SHP77 (cell line): ENCODE data around the gene BLOC1S5.
"Not testable (repeated sequence)": the region's sequence is repeated elsewhere in the genome, so short reads cannot be mapped to it uniquely, and the experiment has no call there.

Experiments
- DNase-seq, 2 experiments: peaks; one replicate each; lab custom pipeline; 2025; lab: John Stamatoyannopoulos, UW

The BLOC1S5 gene

DNA sequence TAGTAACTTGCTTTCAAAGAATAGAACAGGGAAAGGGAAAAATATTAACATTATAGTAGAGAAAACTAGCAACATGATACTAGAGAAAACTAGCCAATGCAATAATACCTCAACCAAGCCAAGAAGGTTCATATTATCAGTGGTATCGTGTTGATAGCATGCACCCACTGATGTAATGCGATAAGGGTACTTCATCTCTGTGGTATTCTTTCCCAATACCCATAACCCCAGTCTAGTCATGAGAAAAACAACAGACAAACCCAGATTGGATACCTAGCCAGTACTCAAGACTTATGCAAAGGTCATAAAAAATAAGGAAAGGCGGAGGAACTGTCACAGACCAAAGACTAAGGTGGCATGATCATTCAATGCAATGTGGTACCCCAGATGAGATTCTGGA lies 21.0 kb downstream of the BLOC1S5 start:
- no peak for DNase-seq

DNA sequence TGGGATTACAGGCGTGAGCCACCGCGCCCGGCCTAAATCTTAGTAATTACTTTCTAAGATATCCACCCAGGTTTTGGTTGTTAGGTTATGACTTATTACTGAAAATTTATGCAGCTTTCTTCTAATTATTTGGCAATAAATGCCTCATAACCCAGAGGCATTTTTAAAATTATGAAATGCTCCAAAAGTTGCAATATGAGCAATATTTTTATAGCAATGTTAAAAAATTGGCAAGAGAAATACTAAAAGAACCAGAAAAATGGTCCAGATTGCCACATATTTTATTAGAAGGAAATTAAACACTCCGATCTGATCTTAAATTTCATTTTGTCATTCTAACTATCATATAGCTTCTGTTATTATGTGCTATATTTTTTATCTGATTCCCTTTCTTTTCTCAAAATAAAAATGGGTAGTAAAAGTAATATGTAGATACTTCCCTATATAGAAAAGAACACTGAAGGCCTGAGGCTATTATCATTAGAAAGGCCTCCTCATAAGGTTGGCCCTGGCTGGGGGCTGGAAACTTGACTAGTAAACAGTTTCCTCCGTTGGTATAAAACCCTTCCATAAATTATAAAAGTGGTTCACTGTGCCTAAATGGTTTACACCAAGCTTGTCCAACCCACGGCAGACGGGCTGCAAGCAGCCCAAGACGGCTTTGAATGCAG lies 22.1 kb downstream of the BLOC1S5 start:
- DNase-seq, result no peak

DNA sequence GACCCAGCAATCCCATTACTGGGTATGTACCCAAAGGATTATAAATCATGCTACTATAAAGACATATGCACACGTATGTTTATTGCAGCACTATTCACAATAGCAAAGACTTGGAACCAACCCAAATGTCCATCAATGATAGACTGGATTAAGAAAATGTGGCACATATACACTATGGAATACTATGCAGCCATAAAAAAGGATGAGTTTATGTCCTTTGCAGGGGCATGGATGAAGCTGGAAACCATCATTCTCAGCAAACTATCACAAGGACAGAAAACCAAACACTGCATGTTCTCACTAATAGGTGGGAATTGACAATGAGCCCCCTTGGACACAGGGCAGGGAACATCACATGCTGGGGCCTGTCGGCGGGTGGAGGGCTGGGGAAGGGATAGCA lies 30.1 kb downstream of the BLOC1S5 start:
- DNase-seq, result not testable (repeated sequence)

DNA sequence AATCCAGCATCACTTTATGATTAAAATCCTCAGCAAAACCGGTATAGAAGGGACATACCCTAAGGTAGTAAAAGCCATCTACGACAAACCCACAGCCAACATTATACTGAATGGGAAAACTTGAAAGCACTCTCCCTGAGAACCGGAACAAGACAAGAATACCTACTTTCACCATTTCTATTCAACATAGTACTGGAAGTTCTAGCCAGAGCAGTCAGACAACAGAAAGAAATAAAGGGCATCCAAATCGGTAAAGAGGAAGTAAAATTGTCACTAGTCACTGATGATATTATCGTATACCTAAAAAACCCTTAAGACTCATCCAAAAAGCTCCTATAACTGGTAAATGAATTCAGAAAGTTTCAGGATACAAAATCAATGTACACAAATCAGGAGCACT lies 33.3 kb downstream of the BLOC1S5 start:
- DNase-seq, result no peak

DNA sequence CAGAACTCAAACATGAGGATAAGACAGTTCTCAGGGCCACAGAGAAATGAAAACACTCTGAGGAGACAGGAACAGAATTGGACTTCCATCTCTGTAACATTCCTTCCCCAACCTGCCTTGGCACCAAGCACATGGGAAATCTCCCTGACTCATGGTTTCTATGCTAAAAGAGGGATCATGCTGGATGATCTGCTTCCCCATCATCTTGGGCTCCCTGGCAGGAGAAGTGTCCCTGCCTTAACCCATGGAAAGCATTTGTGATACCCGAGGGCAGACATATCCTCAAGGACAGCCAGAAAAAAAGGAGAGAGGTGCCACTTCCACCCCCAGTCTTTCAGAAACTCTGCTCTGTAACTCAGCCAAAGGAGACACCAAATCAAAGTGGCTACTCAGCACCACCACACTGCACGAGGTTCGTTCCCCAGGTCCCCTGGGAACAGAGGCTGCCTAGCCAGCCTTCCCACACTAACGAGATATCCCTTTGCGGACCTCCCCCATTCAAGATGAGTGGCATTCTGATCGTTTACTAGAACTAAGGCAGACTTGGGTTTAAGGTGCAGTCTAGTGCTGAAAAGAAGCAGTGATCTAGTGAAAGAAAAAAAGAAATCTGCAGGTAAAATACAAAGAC lies 34.8 kb downstream of the BLOC1S5 start:
- no peak for DNase-seq

DNA sequence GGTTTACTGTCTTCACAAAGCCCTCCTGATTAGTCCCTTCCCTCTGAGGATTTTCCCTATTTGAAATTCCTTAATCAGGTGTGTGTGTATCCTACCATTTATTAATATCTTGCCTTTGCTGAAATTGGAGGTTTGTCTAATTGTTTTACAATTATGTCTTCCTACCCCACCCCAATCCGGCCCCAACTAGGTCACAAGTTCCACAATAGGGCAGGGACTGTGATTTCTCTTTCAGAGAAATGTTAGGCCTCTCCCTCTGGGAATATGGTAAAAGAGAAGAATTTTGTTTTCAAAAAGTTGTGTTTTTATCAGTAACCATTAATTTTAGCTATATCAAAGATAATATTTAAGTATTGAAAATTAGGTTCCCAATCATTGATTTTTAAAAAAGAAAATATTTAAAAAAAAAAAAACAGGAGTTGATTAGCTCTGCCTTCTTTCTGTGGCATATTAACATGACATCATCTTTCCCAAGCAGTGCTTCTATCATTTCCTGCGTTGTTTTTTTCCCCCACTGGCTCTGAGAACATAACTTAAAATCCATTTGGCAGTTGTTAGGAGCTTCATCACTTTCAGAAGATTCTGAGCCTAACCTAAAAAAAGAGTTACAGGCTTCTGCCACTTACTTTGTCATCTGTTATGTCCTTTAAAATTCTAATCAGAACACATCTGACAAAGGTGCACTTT lies 36.1 kb downstream of the BLOC1S5 start:
- no peak for DNase-seq

DNA sequence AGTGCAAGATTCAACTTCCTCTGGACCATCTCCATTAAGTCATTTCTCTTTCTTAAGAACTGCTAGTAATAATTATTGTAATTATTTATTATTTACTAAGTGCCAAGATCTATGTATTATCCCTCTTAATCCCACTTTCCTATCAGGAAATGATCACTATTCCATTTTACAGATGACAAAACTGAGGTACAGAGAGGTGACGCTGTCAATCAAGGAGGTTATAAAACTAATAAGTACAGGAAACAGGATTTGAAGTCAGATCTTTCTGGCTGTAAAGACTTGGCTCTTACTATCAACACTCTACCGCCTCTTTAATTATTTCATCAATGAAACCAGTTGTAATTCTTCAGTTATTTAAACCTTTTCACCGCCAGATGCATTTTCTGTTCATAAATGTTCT lies 37.4 kb downstream of the BLOC1S5 start:
- DNase-seq, result no peak

DNA sequence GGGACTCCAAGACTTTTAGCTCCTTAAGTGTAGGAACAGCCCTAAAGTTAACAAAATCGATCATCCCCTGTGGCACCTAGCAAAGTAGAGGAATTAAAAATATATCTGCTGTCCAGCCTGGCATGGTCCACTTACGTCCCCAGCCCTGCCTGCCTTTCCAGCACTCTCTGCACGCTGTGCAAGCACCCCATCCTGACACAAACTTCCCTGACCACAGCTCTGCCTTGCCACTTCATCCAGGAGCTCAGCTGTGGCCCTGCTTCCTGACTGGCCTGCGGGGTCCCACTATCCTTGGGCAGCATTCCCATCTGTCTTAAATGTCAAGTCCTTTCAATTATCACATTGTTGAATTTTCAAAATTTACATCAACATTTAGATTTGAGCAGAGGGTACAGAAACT lies 39.0 kb downstream of the BLOC1S5 start:
- DNase-seq, result no peak

DNA sequence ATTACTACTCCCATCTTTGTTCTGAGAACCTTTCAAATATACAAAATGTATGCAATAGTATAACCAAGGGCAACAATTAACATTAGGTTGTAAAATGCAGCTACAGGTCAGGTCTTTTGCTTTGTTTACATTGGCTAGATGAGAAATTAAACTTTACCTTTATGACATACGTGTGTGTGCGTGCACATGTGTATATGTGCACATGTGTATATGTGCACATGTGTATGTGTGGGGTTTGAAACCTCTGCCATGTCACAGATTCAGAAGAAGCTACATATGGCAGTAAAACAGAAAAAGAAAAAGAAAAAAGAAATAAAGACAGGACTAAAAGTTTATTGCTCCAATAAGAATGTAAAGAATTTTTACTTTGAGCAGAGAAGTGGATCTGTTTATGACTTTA lies 40.6 kb downstream of the BLOC1S5 start:
- no peak for DNase-seq

DNA sequence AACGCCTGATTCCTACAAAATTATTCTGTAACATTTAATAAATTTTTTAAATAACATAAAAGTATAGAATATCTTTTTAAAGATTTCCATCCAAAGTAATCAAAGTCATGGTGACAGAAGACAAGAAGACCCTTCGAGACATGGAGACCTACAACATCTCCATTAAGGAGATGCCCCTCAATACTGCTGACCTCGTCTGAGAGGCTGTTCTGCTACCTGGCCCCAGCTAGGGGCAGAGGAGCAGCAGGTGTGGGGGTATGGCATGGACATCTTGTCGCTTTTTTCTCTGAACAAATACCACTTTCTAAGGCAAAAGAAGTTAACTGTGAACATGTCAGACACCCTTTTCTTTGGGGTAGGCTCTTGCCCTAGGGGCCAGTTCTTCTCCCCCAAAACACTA lies 44.1 kb downstream of the BLOC1S5 start:
- DNase-seq, result no peak

DNA sequence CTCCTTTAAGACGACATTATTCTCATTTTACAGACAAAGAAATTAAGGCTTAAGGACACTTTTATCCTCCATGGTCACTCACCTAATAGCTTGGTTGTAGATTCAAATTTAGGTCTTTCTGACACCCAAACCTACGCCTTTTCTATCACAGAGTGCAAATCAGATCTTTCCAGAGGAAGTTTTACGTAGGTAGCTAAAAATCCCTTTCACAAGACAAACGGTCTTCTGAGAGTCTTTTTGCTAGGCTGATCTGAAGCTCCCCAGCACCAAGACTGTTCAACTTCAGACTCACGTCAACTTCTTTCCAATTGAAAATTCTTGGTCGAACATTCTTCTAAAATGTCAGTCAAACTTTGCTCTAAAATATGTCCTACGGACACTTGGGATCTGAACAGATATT lies 46.5 kb downstream of the BLOC1S5 start:
- DNase-seq, result no peak

DNA sequence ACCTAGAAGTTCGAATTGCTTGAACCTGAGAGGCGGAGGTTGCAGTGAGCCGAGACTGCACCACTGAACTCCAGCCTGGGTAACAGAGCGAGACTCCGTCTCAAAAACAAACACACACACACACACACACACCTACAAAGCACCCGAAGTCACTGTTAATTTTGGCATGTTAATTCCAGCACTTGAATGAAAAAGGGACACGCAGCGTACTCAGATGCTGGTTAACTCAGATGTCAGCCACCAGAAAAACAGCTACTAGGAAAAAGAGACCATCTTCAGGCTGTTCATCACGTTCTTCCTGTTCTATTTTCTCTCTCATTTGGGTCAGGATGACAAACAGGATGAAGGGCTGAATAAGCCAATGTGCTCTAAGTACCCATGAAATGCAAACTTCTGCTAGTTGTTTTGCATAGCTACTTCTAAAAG lies 46.9 kb downstream of the BLOC1S5 start:
- DNase-seq, result no peak

DNA sequence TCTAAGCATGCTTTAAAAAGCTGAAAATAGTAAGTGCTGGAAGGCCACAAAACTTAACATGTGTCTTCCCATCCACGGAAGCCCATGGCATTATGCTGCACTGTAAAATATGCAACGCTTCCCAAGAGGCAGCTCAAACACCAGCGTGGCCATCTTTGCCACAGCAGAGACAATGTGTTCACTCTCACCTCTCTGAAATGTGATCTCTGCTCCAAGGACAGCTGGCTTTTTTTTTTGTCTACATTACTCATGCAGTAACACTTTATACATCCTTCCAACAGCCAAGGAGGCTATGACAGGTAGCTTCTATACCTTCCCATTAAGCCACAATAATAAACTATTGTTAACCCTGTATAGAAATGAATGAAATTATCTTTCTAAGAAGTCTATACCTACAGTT lies 49.2 kb downstream of the BLOC1S5 start:
- no peak for DNase-seq

DNA sequence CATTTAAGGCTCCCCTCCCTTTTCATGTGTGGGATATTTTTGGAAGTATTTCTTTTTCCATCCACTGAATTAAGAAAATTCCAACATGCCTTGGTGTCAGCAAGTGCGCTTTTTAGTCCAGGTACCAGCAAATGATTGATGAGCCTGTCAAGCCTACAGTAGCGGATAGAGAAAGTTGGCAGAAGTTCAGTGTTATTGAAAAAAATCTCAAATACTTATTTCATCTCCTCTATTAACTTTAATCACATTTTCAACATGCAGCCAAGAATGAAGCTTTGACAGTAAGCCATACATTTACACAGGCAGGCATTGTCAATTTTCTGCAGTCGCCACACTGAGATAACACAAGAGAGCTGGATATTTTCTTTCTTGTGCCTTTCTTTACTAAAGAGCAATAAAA lies 50.4 kb downstream of the BLOC1S5 start:
- no peak for DNase-seq

DNA sequence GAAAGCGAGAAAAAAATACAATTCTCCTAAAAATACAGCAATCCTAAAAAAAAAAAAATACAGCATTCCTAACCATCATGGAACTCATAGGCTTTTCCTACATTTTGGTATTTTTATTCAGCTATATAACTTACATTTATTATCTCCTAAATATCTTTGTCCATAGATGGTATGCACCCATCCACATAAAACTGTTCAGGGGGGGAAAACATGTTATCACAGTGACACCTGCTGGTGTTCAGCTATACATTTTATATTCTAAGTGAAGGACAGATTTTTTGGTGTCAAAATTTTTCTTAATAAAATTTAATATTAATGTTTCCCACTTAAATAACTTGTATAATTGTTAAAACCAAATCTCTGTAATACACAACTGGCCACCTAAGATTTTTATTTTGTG lies 58.0 kb downstream of the BLOC1S5 start:
- peak; percentile 1 to 28 for DNase-seq

DNA sequence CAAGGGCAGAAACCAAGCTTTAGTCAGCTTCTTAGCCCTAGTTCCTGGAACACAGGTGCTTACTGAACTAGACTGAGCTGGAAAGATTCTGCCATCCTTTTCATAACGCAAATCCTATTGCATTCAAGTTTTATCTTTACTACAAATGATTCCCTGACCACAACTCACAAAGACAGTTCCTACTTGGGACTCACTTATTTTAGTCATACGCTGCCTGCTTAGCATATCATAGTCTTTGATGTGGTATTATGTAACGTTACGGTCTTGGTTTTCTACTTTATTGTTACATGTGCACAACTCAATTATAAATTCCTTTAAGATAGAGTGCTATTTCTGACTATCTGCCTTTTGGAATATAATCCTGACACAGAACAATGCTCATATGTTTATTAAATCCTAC lies 59.1 kb downstream of the BLOC1S5 start:
- no peak for DNase-seq

DNA sequence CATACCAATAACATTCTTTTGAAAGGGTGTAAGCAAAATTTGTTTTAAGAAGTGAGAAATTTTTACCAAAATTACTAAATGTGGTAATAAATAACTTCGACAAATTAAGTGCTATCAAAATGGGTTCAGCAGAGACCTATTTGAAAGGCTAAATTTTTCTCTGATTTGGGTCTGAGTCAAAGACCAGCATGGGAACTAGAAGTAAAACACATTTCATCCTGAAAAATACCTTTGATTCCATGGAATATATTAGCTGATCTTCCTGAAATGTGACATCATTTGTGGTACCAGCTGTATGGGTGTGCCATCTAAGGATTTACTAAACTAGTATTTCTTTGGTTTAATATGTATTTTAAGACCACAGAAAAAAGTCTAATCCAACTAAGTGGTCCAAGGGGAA lies 63.6 kb downstream of the BLOC1S5 start:
- DNase-seq, result no peak

DNA sequence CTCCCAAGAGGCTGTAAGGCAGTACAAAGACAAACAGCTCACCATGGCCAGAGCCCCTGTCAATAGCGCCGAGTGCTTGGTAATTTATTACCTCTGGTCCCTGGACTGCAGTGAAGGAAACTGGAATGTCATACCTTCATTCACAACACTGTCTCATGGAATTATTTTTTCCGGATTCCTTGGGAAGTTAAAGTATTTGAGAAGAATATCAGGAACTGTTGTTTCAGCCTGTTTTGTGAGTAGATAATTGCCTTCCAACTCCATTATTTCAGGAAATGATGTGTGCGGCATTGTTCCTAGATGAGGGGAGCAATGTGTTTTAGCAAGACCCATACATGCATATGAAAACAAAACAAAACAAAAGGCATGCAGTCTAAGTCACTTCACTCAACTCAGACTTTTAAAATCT lies 64.0 kb downstream of the BLOC1S5 start:
- DNase-seq, result no peak

DNA sequence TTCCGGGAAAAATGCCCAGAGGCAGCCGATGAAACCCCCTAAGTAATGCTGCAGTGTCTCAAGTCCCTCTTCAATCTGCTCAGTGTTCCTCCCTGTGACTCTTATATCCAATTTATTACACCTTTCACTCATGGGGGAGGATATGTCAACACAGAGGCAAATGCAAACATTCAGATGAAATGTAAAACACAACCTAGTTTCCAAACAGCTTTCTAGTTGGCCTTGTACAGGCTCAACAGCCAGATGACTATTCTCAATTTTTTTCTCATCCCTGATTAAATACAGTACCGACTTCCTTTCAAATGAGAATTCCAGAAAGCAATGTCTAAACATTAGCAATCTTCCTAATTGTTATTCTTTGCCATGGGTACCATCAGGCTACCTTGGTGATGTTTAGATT lies 65.0 kb downstream of the BLOC1S5 start:
- no peak for DNase-seq

DNA sequence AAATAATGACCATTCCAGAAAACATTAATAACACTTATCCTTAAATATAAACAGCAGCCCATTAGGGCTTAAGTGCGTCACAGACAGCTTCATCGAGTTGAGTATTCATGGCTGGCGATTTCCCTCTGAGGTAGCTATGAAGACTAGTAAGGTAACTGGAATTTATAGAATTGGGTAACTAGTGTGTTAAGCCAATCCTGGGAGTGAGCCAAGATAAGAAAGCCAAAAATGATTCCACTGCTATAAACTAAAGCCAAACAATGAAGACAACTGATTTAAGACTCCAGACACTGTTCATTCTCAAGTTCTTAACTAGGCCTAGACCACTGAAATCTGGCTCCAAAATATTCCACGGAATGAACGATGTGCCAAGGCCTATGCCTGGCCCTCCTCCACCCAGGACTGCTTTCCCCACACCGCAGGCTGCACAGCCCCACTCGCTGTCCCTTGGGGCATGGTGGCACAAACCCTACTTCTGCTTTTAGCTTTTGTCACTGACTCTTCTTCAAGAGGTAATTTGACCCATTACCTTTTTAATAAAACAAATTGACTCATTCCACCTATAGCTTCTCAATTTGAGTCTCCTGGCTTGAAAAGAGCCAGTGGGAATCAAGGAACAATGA lies 66.0 kb downstream of the BLOC1S5 start:
- DNase-seq, result no peak

DNA sequence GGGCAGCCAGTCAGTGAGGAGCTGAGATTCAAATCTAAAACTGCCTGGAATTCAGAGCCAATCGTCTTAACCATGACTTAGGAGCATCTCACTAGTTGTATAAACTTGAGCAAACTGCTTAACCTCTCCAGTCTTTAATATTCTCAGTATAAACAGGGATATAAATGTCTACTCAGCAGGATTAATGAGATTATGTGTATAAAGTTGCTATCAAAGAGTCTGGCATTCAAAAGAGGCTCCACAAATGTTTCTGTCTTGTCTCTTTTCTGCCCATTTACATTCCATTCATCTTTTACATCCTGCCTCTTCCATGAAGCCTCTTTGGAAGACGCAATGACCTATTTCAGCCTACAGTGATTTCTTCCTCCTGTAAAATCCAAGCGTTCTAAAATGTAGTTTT lies 66.9 kb downstream of the BLOC1S5 start:
- no peak for DNase-seq

DNA sequence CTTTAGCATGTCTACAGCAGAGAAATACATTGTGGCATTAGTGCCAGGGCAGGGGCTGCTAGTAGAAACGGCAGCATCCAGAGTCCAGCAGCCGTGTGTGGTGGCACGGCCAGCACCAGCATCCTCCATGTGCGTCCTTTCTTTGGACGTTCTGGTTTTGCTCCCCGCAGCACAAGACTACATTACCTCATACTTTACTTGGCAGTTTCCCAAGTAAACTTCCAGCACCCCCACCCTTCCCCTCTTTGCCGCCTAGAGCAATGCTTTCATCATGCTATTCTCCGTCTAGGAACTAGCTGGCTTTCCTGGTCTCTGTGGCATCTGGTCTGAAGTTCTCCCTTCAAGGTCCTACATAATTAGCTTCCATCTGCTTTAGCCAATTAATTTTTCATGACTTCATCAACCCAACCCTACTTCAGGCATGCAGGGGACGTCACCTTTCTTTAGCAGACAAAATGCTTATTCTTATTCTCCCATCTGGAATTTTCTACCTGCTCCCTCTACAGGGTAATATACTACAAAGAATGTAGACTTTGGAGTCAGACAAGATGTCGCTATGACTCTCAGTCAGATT lies 67.6 kb downstream of the BLOC1S5 start:
- DNase-seq, result peak; percentile 19 to 22

DNA sequence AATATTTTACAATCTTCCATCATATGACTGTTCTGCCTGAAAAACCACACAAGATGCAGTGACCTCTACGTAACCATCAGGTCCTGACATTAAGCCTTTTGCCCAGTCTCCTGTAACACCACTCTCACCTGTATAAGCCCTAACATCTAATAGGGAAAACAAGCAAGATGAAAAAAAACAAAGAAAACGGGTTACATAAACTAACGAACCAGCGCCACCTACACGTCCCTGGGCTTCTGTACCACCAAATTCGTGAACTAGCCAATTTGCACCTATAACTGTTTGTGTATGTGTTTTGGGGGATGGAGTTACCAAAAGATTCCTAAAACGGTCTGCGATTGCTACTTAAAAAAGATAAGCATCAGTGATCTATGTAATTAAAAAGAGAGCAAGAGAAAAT lies 70.2 kb downstream of the BLOC1S5 start:
- no peak for DNase-seq
